GM18520 (cell line): ENCODE data around the gene HOXB8.

Experiments
- ATAC-seq: cut with Tn5 transposase; IDR thresholded peaks from one replicate; pipeline ENCODE4 v1.9.1; 2021; ENCODE audit not compliant: unreplicated experiment

Gene HOXB8

DNA sequence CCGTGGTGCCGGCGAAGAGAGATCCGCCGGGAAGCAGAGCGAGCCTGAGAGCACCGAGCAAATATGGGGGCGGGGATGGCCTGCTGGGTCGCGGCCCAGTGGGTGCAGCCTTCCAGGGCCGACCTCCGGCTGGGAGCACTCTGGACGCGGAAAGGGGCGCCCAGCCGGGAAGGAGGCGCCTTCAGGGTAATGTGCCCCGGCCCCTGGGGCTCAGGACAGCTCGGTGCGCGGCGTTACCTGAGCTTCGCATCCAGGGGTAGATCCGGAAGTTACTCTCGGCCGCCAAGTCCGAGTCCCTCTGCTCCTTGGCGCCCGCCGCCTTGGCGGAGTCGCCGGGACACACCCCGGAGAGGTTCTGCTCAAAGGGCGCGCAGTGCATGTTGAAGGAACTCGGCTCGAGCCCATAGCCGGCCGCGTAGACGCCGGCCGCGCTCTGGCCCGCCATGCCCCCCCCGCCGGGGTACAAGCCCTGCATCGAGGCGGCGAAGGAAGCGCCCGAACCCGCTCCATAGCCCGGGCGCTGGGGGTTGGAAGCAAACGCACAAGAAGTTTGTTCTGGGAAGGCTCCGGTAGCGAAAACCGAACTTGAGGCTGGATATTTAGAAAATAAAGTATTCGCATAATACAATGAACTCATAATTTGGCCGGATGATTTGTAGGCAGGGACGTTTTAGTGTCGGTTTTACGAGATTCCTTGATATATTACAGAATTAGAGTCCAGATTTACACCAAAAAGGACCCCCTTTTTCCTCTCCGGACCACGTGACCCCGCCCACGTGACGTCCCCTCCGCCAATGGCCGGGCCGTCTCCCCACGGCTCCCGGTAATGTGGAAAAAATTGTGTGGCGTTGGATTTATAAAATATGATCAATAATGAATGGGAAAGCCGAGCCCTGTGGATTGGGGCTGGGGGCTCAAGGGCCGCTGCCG, 4.5 kb downstream of the HOXB8 start, which contains the start of gene HOXB7:
HOXB7 (minus strand) TSS at position 736 of the 930 bp plus-strand sequence; CDS start at position 637, 99 bp downstream.
- no peak for ATAC-seq

DNA sequence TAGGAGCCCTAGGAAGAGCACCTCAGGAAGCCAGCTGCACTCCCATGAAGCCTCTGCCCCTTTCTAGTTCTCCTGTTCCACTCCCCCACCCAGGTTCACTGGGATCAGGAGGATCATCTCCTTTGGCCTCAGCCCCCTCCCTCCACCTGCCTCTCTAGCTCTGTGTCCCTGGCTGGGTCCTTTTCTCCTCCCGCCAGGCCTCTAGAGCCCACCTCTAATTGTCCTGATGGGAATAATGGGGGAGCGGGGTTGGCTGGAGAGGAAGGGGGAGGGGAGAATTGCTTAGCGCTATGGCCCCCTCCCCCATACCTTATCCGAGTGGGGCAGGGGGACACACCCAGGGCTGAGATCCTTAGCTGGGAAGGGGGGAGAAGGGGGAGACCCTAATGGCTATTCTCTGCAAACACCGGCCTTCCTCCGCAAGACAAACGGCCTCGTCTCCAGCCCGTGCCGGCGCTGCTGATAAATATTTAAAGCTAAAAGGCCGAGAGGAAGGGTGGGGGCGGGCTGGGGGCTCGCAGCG, 5.3 kb downstream of the HOXB8 start:
- ATAC-seq = no peak

DNA sequence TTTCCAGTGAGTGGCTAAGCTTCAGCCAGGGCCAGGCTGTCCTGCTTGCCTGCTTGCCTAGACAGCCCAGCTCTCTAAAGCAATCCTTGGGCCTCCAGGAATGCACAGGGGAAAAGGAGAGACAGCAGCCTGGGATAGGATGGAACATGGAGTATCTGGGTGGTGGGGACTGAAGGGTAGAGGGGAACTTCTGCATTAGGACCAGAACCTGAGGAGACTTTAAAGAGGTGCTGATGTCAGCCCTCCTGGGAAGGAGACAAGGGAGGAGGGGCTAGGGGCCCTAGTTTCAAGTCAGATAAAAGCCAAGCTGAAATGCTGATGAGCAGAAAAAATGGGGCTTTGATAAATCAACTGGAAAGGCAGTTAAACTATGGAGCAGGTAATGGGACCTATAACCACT, 6.1 kb downstream of the HOXB8 start:
- ATAC-seq = no peak

- no peak for ATAC-seq
Measured at GRCh38 chr17:48608494-48608834, 6.6 kb downstream of the HOXB8 start.

GRCh38 chr17:48606892-48607614, 8.0 kb downstream of the HOXB8 start:
- ATAC-seq = no peak

DNA sequence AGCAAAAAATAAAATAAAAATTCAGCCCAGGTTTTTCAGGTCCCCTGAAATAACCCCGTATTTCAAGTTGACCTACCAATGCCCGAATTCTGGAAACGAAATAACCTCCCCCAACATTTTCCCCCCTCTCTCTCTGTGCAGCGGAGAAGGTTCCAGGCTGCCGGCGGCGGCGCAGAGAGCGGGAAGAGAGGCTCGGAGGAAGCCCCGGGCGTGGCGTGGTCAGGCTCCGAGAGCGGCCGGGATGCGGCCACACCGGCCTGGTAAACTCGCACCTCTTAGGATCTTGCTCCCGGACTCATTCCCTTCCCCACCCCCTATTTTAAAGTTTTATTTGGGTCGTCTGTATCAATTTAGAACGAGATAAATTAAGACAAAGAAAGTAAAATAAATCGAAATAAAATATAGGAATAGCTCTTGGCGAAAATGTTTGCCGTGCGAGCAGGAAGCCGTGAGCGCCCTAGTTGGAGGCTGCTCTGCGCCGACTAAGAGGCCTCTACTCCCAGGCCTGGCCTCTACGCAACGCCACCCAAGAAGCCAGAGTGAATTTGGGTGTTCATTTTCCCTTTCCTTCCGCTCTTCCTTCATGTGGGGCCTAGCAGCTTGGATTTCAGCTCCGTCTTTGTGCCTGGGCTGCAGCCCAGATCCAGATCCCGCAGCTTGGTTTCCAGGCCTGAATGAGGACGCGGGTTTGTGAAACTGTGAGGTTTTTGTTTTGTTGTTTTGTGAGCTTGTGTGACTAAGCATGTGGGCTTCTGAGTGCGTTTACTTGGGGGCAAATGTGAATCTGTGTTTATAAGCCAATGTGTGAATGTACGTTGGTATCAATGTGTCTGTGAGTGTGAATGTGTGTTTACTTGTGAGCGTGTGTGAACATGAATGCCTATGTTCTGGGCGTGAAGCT, 8.9 kb downstream of the HOXB8 start:
- ATAC-seq = no peak

- ATAC-seq = no peak
Measured at GRCh38 chr17:48605409-48605919, 9.6 kb downstream of the HOXB8 start.

- ATAC-seq = no peak
Measured at GRCh38 chr17:48604770-48605329, 10.2 kb downstream of the HOXB8 start, which contains the start of gene HOXB6. HOXB6 (minus strand) TSS chr17:48604986; CDS start chr17:48598150, 6,836 bp downstream.

GRCh38 chr17:48603959-48604769, 10.9 kb downstream of the HOXB8 start:
- ATAC-seq = no peak

DNA sequence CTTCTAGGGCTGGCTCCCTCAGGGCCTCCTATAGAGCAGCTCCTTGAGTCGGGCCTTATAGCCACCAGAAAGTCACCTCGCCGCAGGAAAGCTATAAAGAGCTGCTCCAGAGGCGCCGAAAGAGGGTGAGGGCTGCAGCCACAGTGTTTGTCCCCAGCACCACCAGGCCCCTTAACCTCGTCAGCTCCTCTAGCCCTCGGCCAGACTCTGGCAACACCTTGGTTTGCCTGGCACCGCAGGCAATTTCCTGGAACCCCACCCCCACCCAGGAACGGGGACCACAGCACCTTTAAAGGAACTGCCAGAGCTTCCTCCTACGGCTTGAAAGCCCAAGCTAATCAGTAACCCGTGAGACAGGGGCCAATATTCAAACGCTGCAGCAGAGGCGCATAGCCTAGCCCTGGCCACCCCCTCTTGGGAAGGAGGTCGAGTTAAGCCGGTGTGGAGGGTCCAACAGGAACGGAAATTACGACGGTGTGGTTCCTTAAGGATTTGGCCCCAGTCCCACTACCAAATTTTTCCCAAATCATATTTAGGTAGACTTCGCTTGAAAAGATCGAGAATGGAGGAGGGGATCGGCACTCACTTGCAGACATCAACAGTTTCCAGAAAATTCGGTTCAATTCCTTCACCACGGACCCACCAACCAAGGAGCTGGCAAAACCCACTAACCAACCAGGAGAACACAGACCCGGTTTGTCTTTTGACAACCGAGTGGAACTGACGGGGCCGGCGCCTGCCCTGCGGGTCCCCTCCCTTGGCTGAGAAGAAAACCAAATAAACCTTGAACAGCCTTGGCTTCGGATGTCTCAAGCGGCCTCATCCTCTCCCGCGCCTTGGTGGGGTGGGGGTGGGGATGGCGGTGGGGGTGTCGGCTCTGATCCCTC, 13.3 kb downstream of the HOXB8 start:
- ATAC-seq = no peak

DNA sequence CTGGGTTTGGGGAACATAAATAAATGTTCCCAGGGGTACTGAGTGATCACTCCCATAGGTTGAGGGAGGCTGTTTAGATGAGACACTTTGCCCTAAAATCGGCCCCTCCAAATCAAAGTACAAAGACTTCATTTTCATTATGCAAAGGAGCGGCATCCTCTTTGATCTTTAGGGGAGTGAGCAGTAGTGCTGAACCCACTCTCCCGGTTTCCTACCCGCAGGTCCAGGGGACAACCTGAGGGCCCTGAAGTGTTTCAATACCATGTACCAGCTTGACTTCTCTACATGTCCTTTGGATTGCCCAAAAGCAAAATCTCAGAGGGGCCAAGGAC, 13.9 kb downstream of the HOXB8 start:
- ATAC-seq = no peak

DNA sequence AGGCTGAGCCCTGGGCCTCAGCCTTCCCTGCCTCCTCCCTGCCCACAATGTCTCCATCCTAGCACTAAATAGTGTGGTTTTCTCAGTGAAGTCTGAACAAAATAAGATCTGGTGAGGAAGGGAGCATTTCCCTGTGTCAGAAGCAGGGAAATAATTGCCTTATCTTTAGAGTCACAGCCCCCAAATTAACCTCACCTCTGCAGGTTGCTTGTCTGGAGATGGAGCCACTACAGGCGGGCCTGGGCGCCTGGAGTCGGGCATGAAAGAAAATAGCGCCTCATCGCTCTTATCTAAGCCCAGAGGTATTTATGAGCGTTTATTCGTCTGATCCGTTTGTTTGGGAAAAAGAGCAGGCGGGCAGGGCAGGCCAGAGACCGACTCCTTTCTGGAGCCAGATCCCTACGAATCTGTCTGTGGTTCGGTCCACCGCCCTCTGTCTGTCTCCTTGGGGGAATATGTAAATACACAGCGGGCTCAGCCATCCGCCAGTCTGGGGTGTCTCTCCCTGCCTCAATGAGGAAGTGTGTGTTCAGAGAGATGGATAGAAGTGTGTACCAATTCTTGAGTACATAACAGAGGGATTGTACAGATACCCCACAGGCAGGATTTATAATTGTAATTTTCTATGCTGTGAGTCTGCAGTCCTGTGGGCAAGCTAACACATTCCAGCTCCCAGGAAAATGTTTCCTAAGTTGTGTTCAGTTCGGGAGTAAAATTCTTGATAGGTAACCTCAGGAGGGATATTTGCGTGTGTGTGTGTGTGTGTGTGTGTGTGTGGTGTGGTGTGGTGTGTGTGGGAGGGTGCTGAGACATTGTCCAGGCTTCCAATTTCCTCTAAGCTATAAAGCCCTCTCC, 14.6 kb downstream of the HOXB8 start:
- no peak for ATAC-seq

DNA sequence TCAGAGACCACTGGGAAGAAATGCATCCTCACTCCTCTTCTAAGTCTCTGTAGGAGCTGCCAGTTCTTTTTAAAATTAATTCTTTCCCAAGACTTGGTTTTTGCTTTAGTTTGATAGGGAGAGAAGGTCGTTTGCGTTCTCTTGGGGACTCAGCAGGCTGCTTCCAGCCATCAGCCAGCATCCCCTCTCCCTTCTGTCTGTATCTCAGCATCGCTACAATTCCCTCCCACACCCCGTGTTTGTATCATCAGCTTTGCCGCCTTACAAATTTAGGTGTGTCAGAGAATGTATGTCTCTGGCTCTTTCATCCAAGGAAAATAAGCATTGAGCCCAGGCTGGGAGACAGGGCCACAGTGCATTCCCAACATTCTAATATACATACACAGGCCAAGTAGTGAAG, 15.7 kb downstream of the HOXB8 start:
- no peak for ATAC-seq

GRCh38 chr17:48598736-48599135, 16.4 kb downstream of the HOXB8 start:
- no peak for ATAC-seq

DNA sequence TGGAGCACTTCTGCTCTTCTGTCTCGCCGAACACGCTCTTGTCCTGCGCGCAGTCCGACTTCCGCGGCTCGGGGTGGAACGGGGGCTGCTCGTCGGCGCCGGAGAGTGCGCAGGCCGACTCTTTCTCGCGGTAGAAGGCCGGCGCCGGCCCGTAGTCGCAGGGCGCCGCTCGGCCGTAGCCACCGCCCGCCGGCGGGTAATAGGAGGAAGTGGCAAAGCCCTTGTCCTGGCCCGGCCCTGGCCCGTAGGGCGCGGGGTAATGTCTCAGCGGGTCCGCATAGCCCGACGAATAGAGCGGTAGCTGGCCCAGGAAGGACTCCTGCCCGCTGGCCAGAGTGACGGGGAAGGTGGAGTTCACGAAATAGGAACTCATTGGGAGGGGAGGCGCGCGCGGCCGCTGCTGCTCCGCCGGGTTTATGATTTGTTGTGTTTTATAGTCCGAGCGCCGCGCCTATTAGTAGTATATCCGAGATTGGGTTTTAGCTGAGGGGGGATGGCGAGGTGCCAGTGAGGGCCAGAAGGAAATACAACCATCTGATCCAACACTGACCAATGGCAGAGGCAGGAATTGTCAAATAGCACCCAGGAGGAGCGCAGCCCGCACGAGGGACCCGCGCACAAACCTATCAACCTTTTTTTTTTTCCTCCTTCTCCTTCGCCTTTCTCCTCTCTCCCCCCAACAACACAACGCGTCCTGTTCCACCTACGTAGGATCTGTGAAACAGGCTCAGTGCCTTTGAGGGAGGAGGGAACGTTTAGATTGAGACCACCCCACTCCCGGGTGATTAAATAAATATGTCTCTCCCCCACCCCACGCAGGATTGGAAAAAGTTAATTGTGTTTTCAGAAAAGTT, 17.1 kb downstream of the HOXB8 start:
- ATAC-seq = no peak

DNA sequence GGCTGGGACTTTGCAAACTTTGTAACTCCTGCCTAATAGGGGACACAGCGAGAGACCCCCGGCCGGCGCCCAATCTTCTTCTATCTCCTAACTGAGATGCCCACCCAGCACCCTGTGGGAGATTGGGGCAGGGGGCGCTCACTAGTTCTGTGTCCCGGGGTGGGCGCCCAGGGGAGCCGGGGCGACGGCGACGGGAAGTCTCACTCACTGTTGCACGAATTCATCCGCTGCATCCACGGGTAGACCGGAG, 17.6 kb downstream of the HOXB8 start:
- ATAC-seq = no peak
